ENCODE results near the gene ADGRD2. TPM values are rescaled to one million over a fixed set of nuclear protein-coding genes. Genes with fewer than 3 reads are reported as not detected.

The ADGRD2 gene
- total and polyA plus RNA-seq, 2 of the 13 experiments (the other 11 are each of a cell fraction or from before 2014, with no cell fraction given): not detected

DNA sequence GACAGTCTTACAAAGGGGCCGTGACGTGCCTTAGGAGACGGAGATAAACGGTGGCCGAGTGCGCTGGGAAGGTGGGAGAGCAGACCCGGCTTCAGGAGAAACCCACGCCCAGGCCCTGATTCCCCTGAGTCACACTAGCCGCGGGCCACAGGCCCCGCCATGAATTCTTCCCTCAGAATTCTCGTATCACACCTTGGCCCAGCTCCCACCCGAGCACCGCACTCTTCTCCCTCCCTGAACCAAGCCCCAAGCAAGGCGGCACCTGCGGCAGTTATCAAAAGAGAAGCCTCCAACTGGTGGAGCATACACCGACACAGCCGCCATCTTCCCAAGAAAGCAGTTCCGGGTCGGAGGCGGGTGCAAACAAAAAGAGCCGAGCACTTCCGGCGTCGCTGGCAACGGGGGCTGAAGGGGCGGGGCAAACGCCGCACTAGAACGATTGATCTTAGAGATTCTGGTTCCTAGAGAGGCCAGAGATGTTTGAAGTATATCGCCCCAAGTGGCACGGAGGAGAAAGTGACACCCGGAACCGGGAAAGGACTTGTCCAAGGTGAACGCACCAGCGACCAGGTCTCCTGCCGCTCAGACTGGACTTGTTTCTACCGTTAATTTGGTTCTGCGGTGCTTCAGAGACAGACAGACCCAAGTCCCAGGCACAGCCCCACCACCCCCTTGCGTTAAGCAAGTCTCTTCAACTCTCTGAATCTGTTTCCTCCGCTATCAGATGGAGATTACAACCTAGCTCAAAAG, 35.0 kb upstream of the ADGRD2 start, which contains the start of gene PSMB7 (continued):
- TF ChIP-seq, protein P1, sequence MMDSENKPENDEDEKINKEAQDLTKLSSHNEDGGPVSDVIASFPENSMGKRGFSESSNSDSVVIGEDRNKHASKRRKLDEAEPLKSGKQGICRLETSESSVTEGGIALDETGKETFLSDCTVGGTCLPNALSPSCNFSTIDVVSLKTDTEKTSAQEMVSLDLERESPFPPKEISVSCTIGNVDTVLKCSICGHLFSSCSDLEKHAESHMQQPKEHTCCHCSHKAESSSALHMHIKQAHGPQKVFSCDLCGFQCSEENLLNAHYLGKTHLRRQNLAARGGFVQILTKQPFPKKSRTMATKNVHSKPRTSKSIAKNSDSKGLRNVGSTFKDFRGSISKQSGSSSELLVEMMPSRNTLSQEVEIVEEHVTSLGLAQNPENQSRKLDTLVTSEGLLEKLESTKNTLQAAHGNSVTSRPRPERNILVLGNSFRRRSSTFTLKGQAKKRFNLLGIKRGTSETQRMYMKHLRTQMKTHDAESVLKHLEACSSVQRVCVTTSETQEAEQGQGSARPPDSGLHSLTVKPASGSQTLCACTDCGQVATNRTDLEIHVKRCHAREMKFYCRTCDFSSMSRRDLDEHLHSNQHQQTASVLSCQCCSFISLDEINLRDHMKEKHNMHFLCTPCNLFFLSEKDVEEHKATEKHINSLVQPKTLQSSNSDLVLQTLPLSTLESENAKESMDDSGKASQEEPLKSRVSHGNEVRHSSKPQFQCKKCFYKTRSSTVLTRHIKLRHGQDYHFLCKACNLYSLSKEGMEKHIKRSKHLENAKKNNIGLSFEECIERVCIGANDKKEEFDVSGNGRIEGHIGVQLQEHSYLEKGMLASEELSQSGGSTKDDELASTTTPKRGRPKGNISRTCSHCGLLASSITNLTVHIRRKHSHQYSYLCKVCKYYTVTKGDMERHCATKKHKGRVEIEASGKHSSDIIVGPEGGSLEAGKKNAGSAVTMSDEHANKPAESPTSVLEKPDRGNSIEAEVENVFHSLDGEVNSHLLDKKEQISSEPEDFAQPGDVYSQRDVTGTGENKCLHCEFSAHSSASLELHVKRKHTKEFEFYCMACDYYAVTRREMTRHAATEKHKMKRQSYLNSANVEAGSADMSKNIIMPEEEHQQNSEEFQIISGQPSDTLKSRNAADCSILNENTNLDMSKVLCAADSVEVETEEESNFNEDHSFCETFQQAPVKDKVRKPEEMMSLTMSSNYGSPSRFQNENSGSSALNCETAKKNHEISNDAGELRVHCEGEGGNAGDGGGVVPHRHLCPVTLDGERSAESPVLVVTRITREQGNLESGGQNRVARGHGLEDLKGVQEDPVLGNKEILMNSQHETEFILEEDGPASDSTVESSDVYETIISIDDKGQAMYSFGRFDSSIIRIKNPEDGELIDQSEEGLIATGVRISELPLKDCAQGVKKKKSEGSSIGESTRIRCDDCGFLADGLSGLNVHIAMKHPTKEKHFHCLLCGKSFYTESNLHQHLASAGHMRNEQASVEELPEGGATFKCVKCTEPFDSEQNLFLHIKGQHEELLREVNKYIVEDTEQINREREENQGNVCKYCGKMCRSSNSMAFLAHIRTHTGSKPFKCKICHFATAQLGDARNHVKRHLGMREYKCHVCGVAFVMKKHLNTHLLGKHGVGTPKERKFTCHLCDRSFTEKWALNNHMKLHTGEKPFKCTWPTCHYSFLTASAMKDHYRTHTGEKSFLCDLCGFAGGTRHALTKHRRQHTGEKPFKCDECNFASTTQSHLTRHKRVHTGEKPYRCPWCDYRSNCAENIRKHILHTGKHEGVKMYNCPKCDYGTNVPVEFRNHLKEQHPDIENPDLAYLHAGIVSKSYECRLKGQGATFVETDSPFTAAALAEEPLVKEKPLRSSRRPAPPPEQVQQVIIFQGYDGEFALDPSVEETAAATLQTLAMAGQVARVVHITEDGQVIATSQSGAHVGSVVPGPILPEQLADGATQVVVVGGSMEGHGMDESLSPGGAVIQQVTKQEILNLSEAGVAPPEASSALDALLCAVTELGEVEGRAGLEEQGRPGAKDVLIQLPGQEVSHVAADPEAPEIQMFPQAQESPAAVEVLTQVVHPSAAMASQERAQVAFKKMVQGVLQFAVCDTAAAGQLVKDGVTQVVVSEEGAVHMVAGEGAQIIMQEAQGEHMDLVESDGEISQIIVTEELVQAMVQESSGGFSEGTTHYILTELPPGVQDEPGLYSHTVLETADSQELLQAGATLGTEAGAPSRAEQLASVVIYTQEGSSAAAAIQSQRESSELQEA (CRISPR knock-in tag; IDR thresholded peaks at IDR 0.05; ENCODE audit: not compliant biosample characterization): peak; percentile 56
- TF ChIP-seq PRPF4 (IDR thresholded peaks at IDR 0.05; ENCODE audit: low read depth, low read length, poor library complexity, severe bottlenecking) (no peak), NR1H2 (CRISPR knock-in tag; IDR thresholded peaks at IDR 0.05; ENCODE audit: borderline replicate concordance, low read depth) (no peak), ZNF343 (CRISPR knock-in tag; IDR thresholded peaks at IDR 0.05) (no peak), CAMTA2 (CRISPR knock-in tag; IDR thresholded peaks at IDR 0.05; ENCODE audit: borderline replicate concordance) (0 out of 2 replicates have a peak, but pooled peaks have one; percentile 41), JUNB (CRISPR knock-in tag; IDR thresholded peaks at IDR 0.05; ENCODE audit: borderline replicate concordance) (0 out of 2 replicates have a peak, but pooled peaks have one; percentile 53), ZNF232 (CRISPR knock-in tag; IDR thresholded peaks at IDR 0.05; ENCODE audit: borderline replicate concordance) (no peak), NFE2 (CRISPR knock-in tag; IDR thresholded peaks at IDR 0.05) (no peak), ZNF333 (CRISPR knock-in tag; IDR thresholded peaks at IDR 0.05; ENCODE audit: borderline replicate concordance) (0 out of 2 replicates have a peak, but pooled peaks have one; percentile 48), ATM (IDR thresholded peaks at IDR 0.05; ENCODE audit: borderline replicate concordance) (no peak), PCBP1 (IDR thresholded peaks at IDR 0.05; ENCODE audit: borderline replicate concordance, low read depth, low read length) (no peak), ZNF329 (CRISPR knock-in tag; IDR thresholded peaks at IDR 0.05; ENCODE audit: low read depth) (no peak)
- TF ChIP-seq, protein P2, sequence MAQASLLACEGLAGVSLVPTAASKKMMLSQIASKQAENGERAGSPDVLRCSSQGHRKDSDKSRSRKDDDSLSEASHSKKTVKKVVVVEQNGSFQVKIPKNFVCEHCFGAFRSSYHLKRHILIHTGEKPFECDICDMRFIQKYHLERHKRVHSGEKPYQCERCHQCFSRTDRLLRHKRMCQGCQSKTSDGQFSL (CRISPR knock-in tag; IDR thresholded peaks at IDR 0.05): peak; percentile 56; the same call in 1 of the 2 replicates
- TF ChIP-seq, protein P3, sequence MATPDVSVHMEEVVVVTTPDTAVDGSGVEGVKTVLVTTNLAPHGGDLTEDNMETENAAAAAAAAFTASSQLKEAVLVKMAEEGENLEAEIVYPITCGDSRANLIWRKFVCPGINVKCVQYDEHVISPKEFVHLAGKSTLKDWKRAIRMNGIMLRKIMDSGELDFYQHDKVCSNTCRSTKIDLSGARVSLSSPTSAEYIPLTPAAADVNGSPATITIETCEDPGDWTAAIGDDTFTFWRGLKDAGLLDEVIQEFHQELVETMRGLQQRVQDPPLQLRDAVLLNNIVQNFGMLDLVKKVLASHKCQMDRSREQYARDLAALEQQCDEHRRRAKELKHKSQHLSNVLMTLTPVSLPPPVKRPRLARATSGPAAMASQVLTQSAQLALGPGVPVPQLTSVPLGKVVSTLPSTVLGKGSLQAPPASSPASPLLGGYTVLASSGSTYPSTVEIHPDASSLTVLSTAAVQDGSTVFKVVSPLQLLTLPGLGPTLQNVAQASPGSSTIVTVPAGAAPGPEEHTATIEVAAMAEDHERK (CRISPR knock-in tag; IDR thresholded peaks at IDR 0.05; ENCODE audit: low read depth): peak; percentile 78; the same call in 1 of the 2 replicates

Measured in HepG2 (cell line).